Activated T-cell treated with anti-CD3 and anti-CD28 coated beads, Interleukin-2, amount 50 U/mL, for 1 hour (primary cell): Measurements from ENCODE around the gene ZSWIM5.
"Not testable (repeated sequence)": the region's sequence is repeated elsewhere in the genome, so short reads cannot be mapped to it uniquely, and the experiment has no call there.

Experiments
- DNase-seq: peaks from one replicate; pipeline ENCODE4 v3.0.0-alpha.2; 2020

Gene ZSWIM5

GRCh38 chr1:44999232-44999631, 207.2 kb downstream of the ZSWIM5 start:
- no peak for DNase-seq

GRCh38 chr1:44995467-44996238, 210.8 kb downstream of the ZSWIM5 start:
- DNase-seq, result no peak

GRCh38 chr1:44994309-44994898, 212.0 kb downstream of the ZSWIM5 start:
- DNase-seq, result no peak

GRCh38 chr1:44988531-44989156, 217.8 kb downstream of the ZSWIM5 start:
- no peak for DNase-seq

GRCh38 chr1:44985747-44986359, 220.6 kb downstream of the ZSWIM5 start:
- DNase-seq, result no peak

GRCh38 chr1:44977372-44977771, 229.0 kb downstream of the ZSWIM5 start:
- not testable (repeated sequence) for DNase-seq

- DNase-seq, result no peak
Measured at GRCh38 chr1:44976252-44976651, 230.2 kb downstream of the ZSWIM5 start.

GRCh38 chr1:44973645-44974044, 232.8 kb downstream of the ZSWIM5 start:
- DNase-seq, result no peak

- no peak for DNase-seq
Measured at GRCh38 chr1:44970317-44970716, 236.1 kb downstream of the ZSWIM5 start.
